ENCODE results near the gene ZC4H2.
"Not testable (repeated sequence)": the region's sequence is repeated elsewhere in the genome, so short reads cannot be mapped to it uniquely, and the experiment has no call there.

Gene ZC4H2, protein sequence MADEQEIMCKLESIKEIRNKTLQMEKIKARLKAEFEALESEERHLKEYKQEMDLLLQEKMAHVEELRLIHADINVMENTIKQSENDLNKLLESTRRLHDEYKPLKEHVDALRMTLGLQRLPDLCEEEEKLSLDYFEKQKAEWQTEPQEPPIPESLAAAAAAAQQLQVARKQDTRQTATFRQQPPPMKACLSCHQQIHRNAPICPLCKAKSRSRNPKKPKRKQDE

DNA sequence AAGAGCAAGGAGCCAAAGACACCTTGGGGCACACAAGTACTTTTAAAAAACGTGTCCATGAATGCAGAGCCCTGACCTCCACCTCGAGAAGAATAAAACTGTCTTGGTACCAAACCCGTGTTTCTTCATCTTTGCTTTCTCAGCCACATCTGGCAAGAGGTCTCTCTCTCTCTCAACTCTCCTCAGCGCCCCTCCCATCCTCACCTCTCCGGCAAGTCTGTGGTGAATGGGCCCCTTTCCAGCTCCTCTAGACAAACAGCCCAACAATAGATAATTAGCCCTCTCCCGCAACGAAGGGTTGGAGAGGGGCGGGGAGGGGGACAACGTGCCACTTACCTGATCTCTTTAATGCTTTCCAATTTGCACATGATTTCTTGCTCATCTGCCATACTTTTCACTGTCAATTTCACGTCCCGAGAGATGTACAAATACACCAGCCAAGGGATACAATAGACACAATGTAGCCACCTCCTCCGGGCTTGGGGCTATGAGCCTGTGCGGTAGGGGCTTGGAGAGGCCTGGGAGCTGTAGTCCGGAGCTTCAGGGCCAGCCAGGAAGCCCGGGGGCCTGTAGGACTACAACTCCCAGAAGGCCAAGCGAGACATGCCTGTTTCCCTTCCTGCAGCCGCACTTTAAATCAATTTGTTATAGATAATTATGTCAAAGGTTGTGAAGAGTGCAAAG lies at the start of gene ZC4H2:
TSS of gene ZC4H2 (minus strand) at position 462 of the 684 bp plus-strand sequence. CDS start at position 389, 73 bp downstream.
- DNase-seq, result no peak

DNA sequence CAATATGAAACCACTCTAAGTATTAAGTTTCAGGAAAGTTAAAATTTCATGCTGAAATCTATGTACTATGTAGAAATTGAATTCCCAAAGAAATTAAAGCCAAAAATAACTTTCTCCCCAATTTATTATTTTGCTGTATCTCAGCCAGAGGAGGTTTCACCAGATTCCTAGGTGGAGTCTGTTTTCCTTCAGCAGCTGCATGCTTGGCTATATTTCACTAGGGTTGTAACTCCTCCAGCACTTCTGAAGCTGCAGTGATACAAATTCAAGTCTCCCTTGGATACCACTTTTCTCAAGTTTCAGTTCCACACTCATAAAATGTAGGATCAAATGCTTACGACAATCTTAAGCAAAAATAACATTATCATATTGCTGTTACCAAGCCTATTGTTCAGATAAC lies 41.2 kb upstream of the ZC4H2 start:
- no peak for DNase-seq

DNA sequence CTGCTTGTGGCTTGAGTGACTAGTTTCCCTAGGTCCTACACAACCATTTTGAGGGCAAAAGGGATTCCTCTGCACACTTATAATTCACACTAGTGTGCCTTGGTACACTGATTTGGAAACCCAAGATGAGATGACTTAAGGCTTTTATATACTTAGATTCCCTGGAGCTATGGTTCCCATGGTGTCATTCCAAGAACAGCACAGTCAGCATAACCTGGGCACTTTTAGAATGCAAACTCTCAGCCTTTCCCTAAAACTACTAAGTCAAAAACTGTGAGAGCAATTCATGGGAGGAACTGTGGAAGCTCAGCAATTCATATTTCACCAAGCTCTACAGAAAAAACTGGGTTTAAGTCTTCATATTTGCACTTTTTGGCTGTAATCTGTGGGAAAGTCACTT lies 38.0 kb upstream of the ZC4H2 start:
- no peak for DNase-seq

DNA sequence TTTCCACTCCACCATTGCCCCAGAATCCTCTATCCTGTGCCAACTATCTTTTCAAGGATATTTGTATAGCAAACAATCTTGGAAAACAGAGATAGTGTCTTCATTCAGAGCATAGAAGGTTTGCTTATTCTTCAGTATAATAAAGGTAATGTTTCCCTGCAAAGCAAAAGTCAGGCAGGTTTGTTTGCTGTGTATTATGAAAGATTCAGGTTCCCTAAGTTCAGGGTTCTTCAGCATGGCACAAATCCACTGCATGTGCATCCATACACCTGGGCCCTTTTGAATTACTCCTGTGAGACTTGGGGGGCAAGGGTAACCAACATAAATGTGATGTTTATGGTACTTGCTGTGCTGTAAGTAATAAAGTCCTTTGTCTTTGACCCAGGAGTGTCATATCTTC lies 33.2 kb upstream of the ZC4H2 start:
- no peak for DNase-seq

DNA sequence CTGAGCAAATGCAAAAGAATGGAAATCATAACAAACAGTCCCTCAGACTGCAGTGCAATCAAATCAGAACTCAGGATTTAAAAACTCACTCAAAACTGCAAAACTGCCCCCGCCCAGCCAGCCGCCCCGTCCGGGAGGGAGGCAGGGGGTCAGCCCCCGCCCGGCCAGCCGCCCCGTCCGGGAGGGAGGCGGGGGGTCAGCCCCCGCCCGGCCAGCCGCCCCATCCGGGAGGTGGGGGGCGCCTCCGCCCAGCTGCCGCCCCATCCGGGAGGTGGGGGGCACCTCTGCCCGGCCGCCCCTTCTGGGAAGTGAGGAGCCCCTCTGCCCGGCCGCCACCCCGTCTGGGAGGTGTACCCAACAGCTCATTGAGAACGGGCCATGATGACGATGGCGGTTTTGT lies 26.0 kb upstream of the ZC4H2 start:
- not testable (repeated sequence) for DNase-seq

DNA sequence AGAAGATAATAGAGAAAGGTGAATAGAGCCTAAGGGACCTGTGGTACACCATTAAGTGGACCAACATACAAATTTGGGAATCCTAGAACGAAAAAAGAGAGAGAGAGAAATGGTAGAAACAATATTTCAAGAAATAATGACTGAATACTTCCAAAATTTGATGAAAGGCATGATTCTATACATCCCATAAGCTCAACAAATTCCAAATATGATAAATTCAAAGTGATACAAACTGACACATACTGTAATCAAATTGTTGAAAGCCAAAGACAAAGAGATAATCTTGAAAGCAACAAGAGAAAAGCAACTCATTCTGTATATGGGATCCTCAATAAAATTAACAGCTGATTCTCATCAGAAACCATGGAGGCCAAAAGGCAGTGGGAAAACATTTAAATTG lies 20.6 kb upstream of the ZC4H2 start:
- no peak for DNase-seq

DNA sequence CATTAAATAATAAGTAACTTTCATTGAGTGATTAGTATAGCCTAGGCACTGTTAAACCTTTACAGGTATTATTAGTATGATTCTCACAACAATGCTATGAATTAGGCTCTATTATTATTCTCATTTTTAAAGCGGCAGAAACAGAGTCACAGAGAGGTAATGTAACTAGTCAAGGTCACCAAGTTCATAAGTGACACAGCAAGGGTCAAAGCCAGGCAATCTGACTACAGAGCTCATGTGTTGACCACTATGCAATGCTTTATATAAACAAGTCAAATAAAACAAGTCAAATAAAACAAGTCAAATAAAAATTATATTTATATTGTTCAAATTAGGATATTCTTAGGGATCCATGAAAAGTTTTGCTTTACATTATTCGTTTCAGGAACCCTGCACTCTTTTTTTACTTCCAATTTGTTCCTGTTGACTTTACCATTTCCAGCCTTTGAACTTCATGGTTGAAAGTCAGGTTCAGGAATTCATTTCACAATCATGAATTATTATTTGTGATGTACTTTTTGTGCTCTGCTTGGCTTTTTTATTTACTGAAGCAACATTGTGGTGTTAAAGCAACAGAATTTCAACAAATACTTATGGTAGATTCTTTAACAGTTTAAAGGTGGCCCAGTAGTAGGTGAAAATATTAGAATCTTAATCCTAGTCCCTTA lies 18.0 kb upstream of the ZC4H2 start:
- DNase-seq, result no peak

DNA sequence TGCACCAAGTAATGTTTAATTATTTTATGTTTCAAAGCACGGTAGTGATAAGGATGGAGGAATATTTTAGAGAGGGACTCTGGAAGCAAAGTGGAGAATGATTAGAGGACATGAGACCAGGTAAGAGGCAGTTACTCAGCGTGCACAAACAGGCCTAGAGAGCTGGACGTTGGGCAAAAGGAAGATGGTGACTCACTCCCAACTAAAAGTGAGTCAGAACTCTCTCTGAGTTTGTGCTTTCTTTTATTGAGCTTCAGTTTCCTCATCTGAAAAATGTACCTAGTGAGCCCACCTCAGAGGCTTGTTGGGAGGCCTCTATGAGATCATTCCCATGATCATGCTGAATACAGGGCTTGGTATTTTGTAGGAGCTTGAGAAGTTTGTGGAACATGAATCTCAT lies 1.6 kb upstream of the ZC4H2 start:
- no peak for DNase-seq

DNA sequence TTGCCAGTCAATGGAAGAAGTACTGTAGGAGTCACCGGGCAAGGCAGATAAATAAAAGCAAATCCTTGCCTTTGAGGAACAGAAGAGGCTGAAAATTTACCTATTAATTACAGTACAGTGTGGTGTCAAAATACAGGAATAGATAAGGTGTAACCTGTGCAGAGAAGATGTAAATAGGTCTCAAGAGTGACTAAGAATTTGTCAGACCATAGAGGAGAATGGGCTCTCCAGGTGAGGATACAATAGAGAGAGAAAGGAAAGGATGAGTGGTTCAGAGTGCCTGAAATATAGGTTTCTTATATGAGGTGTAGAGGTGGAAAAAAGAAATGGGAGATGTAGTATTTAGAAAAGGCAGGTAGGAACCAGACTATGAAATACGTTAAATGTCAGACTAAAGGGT lies 801 bp upstream of the ZC4H2 start:
- no peak for DNase-seq

DNA sequence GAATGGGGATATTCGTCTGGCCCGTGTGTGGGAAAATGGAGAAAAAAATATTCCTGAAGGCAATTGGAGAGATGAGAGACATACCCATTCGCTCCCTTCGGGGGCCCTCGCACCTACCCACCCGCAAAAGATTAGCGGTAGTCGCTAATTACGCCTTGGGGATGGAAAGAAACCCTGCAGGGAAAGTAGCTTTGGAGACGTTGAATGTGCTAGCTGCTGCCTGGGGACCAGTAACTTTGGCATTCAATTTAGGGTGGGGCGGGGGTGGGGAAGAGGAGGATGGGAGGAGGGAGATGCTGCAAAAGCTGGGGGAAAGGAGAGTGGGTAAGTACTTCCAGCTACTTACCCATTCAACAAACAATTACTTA lies 407 bp upstream of the ZC4H2 start:
- DNase-seq, result no peak

DNA sequence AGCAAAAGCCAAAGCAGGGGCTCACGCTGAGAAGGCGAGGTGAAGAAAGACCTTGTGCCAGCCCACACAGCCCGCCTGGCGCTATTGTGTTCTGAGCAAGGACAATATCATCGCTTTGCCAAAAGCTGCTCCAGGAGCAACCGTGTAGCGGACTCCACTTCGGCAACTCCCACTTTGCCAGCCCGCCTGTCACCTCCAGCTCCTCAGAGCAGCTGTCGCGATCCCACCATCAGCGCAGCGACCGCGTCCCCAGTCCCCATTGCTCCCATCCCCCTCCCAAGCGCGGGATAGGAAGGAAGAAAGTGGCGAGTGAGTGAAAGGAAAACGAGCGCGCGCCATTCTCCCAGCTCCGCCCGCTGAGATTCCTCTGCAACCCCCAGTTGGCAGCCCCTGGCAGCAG lies 759 bp downstream of the ZC4H2 start:
- DNase-seq, result no peak

DNA sequence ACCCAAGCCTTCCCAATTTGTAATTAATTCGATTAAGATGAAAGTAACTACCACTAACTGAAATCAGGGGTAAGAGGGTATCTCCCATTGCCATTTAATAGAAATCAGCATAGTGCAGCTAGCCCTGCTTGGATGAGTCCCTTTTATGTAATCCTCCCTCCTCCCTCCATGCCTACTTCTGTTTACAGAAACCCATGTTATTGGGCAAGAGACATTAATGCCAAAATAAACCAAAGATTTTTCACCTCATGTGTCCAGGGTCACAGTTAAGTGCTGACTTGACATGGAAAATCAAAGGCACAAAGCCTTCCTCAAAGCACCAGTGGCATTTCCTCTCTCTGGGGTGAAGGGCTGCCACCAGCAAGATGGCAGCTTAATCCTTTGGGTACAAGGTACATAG lies 50.8 kb downstream of the ZC4H2 start:
- no peak for DNase-seq

DNA sequence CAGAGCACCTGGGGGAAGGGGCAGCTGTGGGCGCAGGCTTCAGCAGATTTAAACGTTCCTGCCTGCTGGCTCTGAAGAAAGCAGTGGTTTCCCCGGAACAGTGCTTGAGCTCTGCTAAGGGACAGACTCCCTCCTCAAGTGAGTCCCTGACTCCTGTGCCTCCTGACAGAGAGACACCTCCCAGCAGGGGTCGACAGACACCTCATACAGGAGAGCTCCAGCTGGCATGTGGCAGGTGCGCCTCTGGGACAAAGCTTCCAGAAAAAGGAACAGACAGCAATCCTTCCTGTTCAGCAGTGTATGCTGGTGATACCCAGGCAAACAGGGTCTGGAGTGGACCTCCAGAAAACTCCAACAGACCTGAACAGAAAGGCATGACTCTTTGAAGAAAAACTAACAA lies 68.1 kb downstream of the ZC4H2 start:
- DNase-seq, result no peak

DNA sequence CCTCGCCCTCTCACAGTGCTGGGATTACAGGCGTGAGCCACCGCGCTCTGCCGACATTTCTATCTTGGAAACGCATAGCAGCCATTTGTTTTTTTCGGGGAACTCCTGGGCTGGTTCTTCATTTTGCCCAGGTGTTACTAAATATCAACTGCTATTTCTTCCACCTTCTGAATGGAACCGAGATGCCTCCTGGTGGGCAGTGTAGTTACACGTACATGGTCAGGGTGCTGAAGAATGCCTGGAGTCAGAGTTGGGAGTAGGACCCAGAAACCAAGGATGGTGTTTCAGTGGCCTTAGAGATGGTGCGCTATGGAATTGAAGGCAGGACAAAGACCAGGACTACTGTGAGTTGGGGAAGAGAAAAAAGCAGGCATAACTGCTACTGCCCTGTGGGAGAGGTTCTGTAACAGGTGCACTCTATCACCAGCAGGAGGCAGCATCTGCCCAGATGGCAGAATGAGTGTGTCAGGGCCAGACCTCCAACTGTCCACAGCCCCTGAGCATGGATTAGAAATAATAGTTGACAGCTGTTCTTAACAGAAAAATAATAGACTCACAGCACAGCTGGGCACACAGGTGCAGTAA lies 81.7 kb downstream of the ZC4H2 start:
- no peak for DNase-seq

DNA sequence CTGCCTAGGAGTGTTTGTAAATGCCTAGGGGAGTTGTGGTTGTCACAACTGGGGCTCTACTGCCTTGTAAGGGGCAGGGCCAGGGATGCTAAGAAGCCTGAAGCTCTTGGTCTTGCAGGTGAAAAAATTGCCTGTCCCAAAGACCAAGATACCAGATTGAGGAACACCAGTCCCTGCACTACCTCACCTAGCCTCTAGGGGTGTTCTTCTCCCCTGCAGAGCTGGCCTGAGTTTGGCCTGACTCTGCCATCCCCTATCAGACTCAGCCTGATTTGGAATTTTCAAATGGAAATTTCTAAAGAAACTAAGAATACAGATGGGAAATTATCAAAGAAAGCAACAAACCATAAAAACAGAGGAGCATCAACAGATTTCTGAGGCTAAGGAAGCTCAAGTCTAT lies 90.4 kb downstream of the ZC4H2 start:
- DNase-seq, result no peak

DNA sequence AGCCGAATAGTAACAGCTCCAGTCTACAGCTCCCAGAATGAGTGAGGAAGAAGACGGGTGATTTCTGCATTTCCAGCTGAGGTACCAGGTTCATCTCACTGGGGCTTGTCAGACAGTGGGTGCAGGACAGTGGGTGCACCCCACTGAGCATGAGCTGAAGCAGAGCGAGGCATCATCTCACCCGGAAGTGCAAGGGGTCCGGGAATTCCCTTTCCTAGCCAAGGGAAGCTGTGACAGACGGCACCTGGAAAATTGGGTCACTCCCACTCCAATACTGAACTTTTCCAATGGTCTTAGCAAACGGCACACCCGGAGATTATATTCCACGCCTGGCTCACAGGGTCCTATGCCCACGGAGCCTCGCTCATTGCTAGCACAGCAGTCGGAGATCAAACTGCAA lies 97.5 kb downstream of the ZC4H2 start:
- DNase-seq, result not testable (repeated sequence)

DNA sequence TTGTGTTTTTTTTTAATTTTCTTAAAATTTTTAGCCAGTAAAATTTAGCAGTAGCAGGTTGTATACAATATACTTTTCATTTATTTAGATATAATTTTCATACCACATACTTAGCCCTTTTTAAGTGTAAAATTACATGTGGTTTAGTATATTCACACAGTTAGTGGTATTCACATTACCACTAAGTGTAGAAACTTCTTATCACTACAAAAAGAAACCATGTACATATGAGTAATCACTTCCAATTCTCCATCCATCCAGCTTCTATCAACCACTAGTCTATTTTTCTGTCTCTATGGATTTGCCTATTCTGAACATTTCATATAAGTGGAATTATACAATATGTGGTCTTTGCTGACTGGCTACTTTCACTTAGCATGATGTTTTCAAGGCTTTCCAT lies 109.0 kb downstream of the ZC4H2 start:
- no peak for DNase-seq
